Measurements from ENCODE around the gene ZNF316.

DNA sequence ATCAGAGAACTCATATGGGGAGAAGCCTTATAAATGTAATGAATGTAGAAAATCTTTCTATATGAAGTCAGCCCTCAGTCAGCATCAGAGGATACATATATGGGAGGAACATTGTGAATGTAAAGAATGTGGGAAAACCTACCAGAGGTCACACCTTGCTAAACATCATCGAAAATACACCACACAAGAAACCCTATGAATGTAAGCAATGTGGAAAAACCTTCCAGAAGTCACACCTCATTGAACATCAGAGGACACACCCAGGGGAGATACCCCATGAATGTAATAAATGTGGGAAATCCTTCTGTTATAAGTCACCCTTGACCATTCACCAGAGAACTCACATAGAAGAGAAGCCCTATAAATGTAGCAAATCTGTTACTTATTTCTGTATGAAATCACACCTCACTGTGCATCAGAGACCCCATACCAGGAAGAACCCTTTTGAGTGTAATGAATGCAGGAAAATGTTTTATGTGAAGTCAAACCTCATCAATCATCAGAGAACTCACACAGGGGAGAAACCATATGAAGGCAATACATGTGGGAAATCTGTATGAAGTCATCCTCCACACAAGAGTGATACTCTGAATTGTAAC lies 38.8 kb downstream of the ZNF316 start:
- TF ChIP-seq, protein P1, sequence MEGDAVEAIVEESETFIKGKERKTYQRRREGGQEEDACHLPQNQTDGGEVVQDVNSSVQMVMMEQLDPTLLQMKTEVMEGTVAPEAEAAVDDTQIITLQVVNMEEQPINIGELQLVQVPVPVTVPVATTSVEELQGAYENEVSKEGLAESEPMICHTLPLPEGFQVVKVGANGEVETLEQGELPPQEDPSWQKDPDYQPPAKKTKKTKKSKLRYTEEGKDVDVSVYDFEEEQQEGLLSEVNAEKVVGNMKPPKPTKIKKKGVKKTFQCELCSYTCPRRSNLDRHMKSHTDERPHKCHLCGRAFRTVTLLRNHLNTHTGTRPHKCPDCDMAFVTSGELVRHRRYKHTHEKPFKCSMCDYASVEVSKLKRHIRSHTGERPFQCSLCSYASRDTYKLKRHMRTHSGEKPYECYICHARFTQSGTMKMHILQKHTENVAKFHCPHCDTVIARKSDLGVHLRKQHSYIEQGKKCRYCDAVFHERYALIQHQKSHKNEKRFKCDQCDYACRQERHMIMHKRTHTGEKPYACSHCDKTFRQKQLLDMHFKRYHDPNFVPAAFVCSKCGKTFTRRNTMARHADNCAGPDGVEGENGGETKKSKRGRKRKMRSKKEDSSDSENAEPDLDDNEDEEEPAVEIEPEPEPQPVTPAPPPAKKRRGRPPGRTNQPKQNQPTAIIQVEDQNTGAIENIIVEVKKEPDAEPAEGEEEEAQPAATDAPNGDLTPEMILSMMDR (IDR thresholded peaks at IDR 0.05), result no peak
- TF ChIP-seq EP300 (IDR thresholded peaks at IDR 0.05) (no peak), POLR2AphosphoS5 (IDR thresholded peaks at IDR 0.05) (no peak), POLR2A (IDR thresholded peaks at IDR 0.05) (no peak)
